Heart left ventricle (tissue), 13 donors: ENCODE results near the gene TMEFF1.

Experiments
- POLR2A ChIP-seq, 2 donors: fragments of 450-650 bp; IDR thresholded peaks; one replicate each; pipeline ENCODE4 v1.6.1; 2017; ENCODE audit warnings: antibody characterized with exemption in 2 of 2, mild to moderate bottlenecking in 2 of 2, moderate library complexity in 2 of 2
- TF ChIP-seq, protein P1 (sequence below), 12 donors: fragments of 200-600 bp; sonication (generic) in 4 of 12; IDR thresholded peaks; one replicate each; pipeline versions ENCODE4 v1.5.0 to v1.8.0; 2018 to 2022; ENCODE audit warnings: antibody characterized with exemption in 12 of 12, mild to moderate bottlenecking in 5 of 12
- donor health status: ischemic (EF 13 %, LVEDD 7.1; RV severe dilation, severe dysfunction).
- donor health status: DM: no; HTN: yes; CAD: no.
- donor health status: DM: no; HTN: no; CAD: no.
- donor health status: ischemic (EF 25% LVEDD 6.9; RV normal size, moderate dysfunction).
- donor health status: ischemic (EF 25% LVEDD 5.7; RV mildly dilated, moderate dysfunction).
- donor health status: ischemic (EF 35%, LVEDD 5.7; RV mildly dilated, moderate dysfunction).
- donor health status: nonischemic (EF 11% LVEDD 7.7; RV severe dilation, severe dysfunction).
- donor health status: DM: yes; HTN: yes; CAD: no.
- donor health status: PGD.
- donor health status: ischemic (EF 29% LVEDD 5.4; RV normal size, mild dysfunction).
- donor health status: nonischemic (EF 23%, LVEDD 6.1; RV moderate dilation, normal function).

DNA sequence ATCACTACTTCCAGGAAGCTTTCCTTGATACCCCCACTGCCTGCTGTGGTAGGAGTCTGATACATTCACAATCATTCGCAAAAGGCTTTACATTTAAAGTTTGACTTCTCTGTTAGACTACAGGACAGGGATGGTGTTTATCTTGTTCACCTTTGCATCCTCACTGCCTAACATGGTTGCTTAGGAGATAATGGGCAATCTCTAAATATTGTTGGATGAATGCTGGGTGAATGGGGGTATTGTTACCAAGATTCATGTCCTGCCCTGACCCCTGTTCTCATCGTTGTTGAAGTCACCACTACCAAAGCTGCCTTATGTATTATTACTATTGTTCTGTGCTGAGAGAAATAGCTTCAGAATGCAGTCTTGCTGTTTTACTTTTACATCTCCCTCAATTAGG lies 7.7 kb upstream of the TMEFF1 start:
- TF ChIP-seq, protein P1, sequence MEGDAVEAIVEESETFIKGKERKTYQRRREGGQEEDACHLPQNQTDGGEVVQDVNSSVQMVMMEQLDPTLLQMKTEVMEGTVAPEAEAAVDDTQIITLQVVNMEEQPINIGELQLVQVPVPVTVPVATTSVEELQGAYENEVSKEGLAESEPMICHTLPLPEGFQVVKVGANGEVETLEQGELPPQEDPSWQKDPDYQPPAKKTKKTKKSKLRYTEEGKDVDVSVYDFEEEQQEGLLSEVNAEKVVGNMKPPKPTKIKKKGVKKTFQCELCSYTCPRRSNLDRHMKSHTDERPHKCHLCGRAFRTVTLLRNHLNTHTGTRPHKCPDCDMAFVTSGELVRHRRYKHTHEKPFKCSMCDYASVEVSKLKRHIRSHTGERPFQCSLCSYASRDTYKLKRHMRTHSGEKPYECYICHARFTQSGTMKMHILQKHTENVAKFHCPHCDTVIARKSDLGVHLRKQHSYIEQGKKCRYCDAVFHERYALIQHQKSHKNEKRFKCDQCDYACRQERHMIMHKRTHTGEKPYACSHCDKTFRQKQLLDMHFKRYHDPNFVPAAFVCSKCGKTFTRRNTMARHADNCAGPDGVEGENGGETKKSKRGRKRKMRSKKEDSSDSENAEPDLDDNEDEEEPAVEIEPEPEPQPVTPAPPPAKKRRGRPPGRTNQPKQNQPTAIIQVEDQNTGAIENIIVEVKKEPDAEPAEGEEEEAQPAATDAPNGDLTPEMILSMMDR (IDR thresholded peaks at IDR 0.05): no peak
- TF ChIP-seq POLR2A (IDR thresholded peaks at IDR 0.05): no peak
